ENCODE results near the gene ABLIM3.

The ABLIM3 gene

DNA sequence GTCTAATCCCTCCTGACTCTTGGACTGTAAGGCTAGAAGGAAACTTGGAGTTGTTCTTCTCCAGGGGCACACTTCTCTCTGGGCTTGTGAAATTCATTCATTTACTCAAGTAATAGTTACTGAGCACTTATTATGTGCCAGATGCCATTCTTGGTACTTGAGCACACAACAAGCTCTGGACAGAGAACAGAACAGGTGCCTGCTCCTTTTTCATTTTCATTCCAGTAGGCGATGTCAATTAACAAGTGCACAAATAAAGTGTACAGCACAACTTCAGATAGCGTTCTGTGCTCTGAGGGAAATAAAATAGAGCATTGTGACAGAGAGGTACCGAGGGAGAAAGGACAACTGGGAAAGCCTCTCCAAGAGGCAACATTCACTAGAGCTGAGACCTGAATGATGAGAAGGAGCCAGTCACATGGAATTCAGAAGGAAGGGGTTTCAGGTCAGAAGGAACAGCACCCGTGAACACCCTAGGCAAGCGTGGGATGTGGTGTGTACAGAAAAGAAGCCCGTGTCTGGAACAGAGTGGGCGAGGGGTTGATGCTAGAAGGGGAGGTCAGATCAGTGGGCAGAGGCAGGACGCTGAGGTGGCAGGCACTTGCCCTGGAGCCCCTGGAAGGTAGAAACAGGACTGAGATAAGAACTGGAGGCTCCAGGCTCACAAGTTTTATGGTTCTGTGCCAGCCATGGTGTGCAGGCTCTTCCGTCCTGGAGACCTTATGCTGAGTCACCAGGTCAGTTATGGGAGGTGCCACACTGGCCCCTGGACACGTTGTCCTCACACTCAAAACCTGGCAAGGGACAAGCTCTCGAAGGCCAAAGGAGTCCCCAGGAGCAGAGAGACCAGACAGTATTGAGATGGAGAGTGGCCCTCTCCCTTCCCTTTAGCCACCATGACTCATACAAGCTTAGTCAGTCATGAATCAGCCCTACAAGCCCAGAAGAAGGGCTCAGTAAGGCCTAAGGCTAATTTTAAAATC lies 7.2 kb upstream of the ABLIM3 start:
- no peak for DNase-seq (ENCODE audit: low read depth, low spot score)
- no peaks in the 10 kb centered on the region for H3K9me3 ChIP-seq (ENCODE audit: insufficient read depth, low read length)
- no peaks in the 10 kb centered on the region for H3K27me3 ChIP-seq (ENCODE audit: insufficient read depth, insufficient read length)
- TF ChIP-seq ZNF274 (IDR thresholded peaks at IDR 0.05; ENCODE audit: low read depth, low read length) (no peak), YY1 (IDR thresholded peaks at IDR 0.05; ENCODE audit: insufficient read depth, insufficient read length) (no peak), SUZ12 (IDR thresholded peaks at IDR 0.05; ENCODE audit: extremely low read depth, insufficient read depth, insufficient read length) (no peak)
- H3K9ac ChIP-seq (ENCODE audit: insufficient read length, low read depth): no peak overlapping the region
- no peak overlapping the region for H3K4me3 ChIP-seq (ENCODE audit: insufficient read length, low read depth)
- no peaks in the 10 kb centered on the region for H3K4me1 ChIP-seq (ENCODE audit: insufficient read depth, insufficient read length)
- no peaks in the 10 kb centered on the region for H3K36me3 ChIP-seq (ENCODE audit: insufficient read depth, insufficient read length, low read length)

DNA sequence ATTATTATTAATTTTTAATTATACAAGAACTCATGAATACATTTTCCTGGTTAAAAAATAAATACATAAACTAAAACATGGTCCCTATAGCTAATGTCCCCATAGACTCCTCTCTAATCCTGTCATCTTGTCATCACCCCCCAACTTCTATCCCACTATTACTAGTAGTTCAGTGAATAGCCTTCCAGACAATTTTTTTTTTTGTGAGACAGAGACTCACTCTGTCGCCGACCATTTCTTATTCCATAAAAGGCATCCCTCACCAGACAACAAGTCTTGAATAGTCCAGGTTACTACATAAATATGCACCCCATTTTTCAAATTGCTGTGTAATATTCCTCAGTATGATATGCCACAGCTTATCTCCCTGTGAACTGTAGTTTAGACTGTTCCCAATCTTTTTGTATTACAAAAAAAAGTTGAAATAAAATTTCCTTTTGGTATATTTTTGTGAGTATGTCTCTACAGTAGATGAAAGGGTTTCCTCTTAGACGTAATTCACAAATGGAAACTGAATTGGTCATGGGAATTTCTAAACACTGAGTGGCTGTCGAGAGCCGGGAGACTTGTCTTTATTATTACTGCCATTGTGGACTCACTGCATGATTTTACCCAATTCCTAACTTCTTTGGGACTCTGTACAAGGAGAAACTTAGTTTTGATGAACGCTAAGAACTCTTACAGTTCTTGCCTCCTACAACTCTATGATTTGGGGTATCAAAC lies 6.4 kb upstream of the ABLIM3 start:
- Histone ChIP-seq H3K27me3 (ENCODE audit: insufficient read depth, insufficient read length) (no peaks in the 10 kb centered on the region), H3K9ac (ENCODE audit: insufficient read length, low read depth) (no peak overlapping the region)
- DNase-seq (ENCODE audit: low read depth, low spot score): no peak

DNA sequence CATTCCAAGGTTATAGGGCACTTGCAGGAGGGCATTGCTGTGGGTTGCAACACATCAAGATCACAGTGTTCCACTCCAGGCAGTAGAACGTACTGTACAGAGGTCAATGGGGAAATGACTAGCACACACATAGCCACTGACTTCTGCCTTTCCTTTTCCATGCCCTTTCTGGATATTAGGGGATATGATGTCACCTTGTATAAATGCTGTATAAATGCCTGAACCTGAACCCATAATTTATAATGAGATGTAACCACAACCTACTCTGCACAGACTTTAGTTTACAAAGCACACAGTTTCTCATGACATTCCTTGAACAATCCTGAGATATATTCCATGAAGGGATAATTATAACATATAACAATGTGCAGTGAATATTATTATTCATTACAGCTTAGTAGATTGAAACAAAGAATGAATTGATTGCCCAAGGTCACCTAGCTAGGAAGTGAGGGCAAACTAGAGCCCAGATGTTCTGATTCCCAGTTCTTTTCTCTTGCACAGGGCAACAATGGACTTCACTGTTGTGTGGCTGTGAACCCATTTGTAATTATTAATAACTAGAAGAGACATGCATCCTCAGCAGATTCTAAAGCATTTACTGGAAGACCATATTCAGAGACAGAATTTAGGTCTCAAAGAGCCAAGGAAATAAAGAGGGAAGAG lies 5.6 kb upstream of the ABLIM3 start:
- Histone ChIP-seq H3K4me3 (ENCODE audit: insufficient read length, low read depth) (no peak overlapping the region), H3K9ac (ENCODE audit: insufficient read length, low read depth) (no peak overlapping the region)
- TF ChIP-seq YY1 (IDR thresholded peaks at IDR 0.05; ENCODE audit: insufficient read depth, insufficient read length) (no peak), SUZ12 (IDR thresholded peaks at IDR 0.05; ENCODE audit: extremely low read depth, insufficient read depth, insufficient read length) (no peak), ZNF274 (IDR thresholded peaks at IDR 0.05; ENCODE audit: low read depth, low read length) (no peak)

More for the DNA sequence above, 6.4 kb upstream of the ABLIM3 start:
- H3K4me3 ChIP-seq (ENCODE audit: insufficient read length, low read depth): no peak overlapping the region
- TF ChIP-seq ZNF274 (IDR thresholded peaks at IDR 0.05; ENCODE audit: low read depth, low read length): no peak
- no peak for TF ChIP-seq SUZ12 (IDR thresholded peaks at IDR 0.05; ENCODE audit: extremely low read depth, insufficient read depth, insufficient read length)
- no peak for TF ChIP-seq YY1 (IDR thresholded peaks at IDR 0.05; ENCODE audit: insufficient read depth, insufficient read length)
- no peaks in the 10 kb centered on the region for H3K36me3 ChIP-seq (ENCODE audit: insufficient read depth, insufficient read length, low read length)
- H3K4me1 ChIP-seq (ENCODE audit: insufficient read depth, insufficient read length): no peaks in the 10 kb centered on the region
- no peaks in the 10 kb centered on the region for H3K9me3 ChIP-seq (ENCODE audit: insufficient read depth, low read length)

DNA sequence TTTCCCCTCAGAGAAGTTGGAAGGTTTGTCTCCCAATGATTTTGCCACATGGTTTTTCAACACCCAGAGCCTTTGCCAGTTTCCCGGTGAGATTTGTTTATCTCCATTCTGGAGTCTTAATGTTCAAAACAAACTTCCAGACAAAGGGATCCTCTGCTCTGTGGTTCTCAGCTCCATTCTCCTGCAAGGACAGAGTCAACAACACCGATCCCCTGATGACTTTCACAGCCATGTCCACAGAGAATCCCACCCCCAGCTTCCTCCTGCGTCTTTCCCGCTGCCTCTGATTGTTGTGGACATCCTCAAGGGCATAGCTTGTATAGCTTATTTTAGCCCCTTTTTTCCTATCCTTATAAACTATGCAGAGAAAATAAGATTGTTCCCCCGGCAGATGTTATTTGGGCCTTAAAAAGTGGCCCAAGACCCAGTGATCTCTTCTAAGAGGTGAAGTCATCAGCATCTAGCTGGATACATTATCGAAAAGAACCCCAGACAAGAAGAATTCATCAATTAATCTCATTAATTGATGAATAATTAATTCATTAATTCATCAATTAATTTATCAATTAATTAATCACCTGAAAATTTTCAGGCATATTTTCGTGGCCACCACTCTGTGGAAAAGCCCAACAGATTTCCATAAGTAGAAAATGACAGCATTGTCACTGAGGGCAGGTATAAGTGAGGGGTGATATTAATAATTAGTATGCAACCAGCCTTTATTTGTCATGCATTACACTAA lies 2.9 kb upstream of the ABLIM3 start:
- Histone ChIP-seq H3K4me1 (ENCODE audit: insufficient read depth, insufficient read length) (no peaks in the 10 kb centered on the region), H3K27me3 (ENCODE audit: insufficient read depth, insufficient read length) (peaks cover 15% of the 10 kb centered on the region), H3K4me3 (ENCODE audit: insufficient read length, low read depth) (no peak overlapping the region), H3K9ac (ENCODE audit: insufficient read length, low read depth) (no peak overlapping the region), H3K36me3 (ENCODE audit: insufficient read depth, insufficient read length, low read length) (no peaks in the 10 kb centered on the region), H3K9me3 (ENCODE audit: insufficient read depth, low read length) (no peaks in the 10 kb centered on the region)
- no peak for TF ChIP-seq ZNF274 (IDR thresholded peaks at IDR 0.05; ENCODE audit: low read depth, low read length)
- TF ChIP-seq YY1 (IDR thresholded peaks at IDR 0.05; ENCODE audit: insufficient read depth, insufficient read length): no peak
- no peak for TF ChIP-seq SUZ12 (IDR thresholded peaks at IDR 0.05; ENCODE audit: extremely low read depth, insufficient read depth, insufficient read length)
- no peak for DNase-seq (ENCODE audit: low read depth, low spot score)

More for the DNA sequence above, 5.6 kb upstream of the ABLIM3 start:
- no peaks in the 10 kb centered on the region for H3K4me1 ChIP-seq (ENCODE audit: insufficient read depth, insufficient read length)
- no peak for DNase-seq (ENCODE audit: low read depth, low spot score)
- no peaks in the 10 kb centered on the region for H3K27me3 ChIP-seq (ENCODE audit: insufficient read depth, insufficient read length)
- H3K9me3 ChIP-seq (ENCODE audit: insufficient read depth, low read length): no peaks in the 10 kb centered on the region
- H3K36me3 ChIP-seq (ENCODE audit: insufficient read depth, insufficient read length, low read length): no peaks in the 10 kb centered on the region

DNA sequence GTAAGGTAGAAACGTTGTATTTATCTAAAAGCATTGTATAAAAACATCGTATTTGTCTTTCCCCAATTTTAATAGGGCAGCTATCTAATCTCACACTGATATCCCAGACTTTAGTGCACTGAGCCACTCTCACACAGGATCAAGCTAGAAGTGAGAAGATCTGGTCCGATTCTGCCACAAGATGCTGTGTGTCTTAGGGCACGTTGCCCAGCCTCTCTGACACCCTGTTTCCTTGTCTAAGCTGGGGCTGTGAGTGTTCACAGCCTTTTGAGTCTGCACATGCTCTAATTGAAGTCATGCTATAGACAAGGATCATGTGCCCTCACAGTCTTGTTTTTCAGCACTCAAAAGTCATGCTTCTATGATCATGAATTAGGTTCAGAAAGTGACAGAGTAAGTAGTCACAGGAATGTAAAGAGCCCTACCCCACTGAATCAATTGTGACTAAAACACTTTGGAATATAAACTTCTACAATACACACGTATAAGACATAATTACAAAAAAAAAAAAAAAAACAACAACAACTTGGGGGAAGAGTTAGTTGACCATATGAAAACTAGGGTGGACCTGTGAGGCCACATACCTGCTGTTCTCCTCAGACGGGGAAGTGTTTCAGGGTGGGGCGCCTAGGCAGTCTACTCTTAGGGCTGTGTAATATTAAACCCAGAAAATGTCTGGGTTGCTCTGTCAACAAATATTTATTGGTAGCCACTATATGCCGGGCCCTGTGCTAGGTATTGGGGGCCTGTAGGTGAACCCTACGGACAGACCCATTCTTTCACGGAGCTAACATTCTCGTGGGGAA lies 893 bp upstream of the ABLIM3 start:
- Histone ChIP-seq H3K4me1 (ENCODE audit: insufficient read depth, insufficient read length) (no peaks in the 10 kb centered on the region), H3K9me3 (ENCODE audit: insufficient read depth, low read length) (no peaks in the 10 kb centered on the region), H3K36me3 (ENCODE audit: insufficient read depth, insufficient read length, low read length) (no peaks in the 10 kb centered on the region), H3K9ac (ENCODE audit: insufficient read length, low read depth) (no peak overlapping the region), H3K4me3 (ENCODE audit: insufficient read length, low read depth) (no peak overlapping the region), H3K27me3 (ENCODE audit: insufficient read depth, insufficient read length) (peaks cover 15% of the 10 kb centered on the region)
- TF ChIP-seq SUZ12 (IDR thresholded peaks at IDR 0.05; ENCODE audit: extremely low read depth, insufficient read depth, insufficient read length) (no peak), YY1 (IDR thresholded peaks at IDR 0.05; ENCODE audit: insufficient read depth, insufficient read length) (no peak), ZNF274 (IDR thresholded peaks at IDR 0.05; ENCODE audit: low read depth, low read length) (no peak)
- no peak for DNase-seq (ENCODE audit: low read depth, low spot score)
